Measurements from ENCODE around the gene PSMA8. TPM values are rescaled to one million over a fixed set of nuclear protein-coding genes. Genes with fewer than 3 reads are reported as not detected.
"Not testable (repeated sequence)": the region's sequence is repeated elsewhere in the genome, so short reads cannot be mapped to it uniquely, and the experiment has no call there.

Gene PSMA8
- not detected for polyA plus RNA-seq (ENCODE audit: insufficient read length in 3 of 3)
- long read RNA-seq, donor 1, partial matches to known transcripts: 118 of 118 reads
- long read RNA-seq, donor 1, other reads (novel, unspliced or antisense): 0 of 118 reads
- long read RNA-seq, donor 2: 0 reads
- long read RNA-seq, donor 3: 0 reads
- long read RNA-seq, donor 4: 0 reads
- long read RNA-seq, donor 5: 0 reads
- long read RNA-seq, donor 6: 0 reads
- long read RNA-seq, donor 7: 0 reads
- long read RNA-seq, donor 8: 0 reads
- long read RNA-seq, donor 9: 0 reads
- long read RNA-seq, donor 10: 0 reads
- long read RNA-seq, donor 11: 0 reads
- long read RNA-seq, donor 12: 0 reads
- long read RNA-seq, donor 13: 0 reads
- long read RNA-seq, donor 14: 0 reads
- long read RNA-seq, donor 15: 0 reads
- long read RNA-seq, donor 16: 0 reads

GRCh38 chr18:26133652-26134051 lies at the start of gene PSMA8:
TSS of gene PSMA8 (plus strand) at chr18:26133869. CDS start at chr18:26133966, 97 bp downstream.
- no peak for DNase-seq (ENCODE audit: extremely low read depth in 1 of 11, low read depth in 9 of 11, low spot score in 4 of 11)

GRCh38 chr18:26085056-26085455 lies 48.6 kb upstream of the PSMA8 start:
- DNase-seq (ENCODE audit: extremely low read depth in 1 of 11, low read depth in 9 of 11, low spot score in 4 of 11): no peak

- DNase-seq (ENCODE audit: extremely low read depth in 1 of 11, low read depth in 9 of 11, low spot score in 4 of 11): no peak
These were observed 46.7 kb upstream of the PSMA8 start for GRCh38 chr18:26086959-26087358.

- peak in 1 of 11 donors; percentile 1 for DNase-seq (ENCODE audit: extremely low read depth in 1 of 11, low read depth in 9 of 11, low spot score in 4 of 11)
These were observed 45.2 kb upstream of the PSMA8 start for GRCh38 chr18:26088487-26088886.

GRCh38 chr18:26089293-26090129 lies 44.2 kb upstream of the PSMA8 start:
- peak in 8 of 11 donors; percentile 7 to 24 (median 16) for DNase-seq (ENCODE audit: extremely low read depth in 1 of 11, low read depth in 9 of 11, low spot score in 4 of 11)

GRCh38 chr18:26090130-26091046 lies 43.3 kb upstream of the PSMA8 start, which contains the start of gene SS18:
TSS of gene SS18 (minus strand) at chr18:26090613. CDS start at chr18:26090569, 44 bp downstream.
- peak; percentile 85 to 96 (median 91) for DNase-seq (ENCODE audit: extremely low read depth in 1 of 11, low read depth in 9 of 11, low spot score in 4 of 11)

- no peak for DNase-seq (ENCODE audit: extremely low read depth in 1 of 11, low read depth in 9 of 11, low spot score in 4 of 11)
These were observed 42.5 kb upstream of the PSMA8 start for GRCh38 chr18:26091047-26091630.

GRCh38 chr18:26096852-26097251 lies 36.8 kb upstream of the PSMA8 start:
- DNase-seq (ENCODE audit: extremely low read depth in 1 of 11, low read depth in 9 of 11, low spot score in 4 of 11): no peak

- DNase-seq (ENCODE audit: extremely low read depth in 1 of 11, low read depth in 9 of 11, low spot score in 4 of 11): no peak
These were observed 36.1 kb upstream of the PSMA8 start for GRCh38 chr18:26097563-26097962.

- DNase-seq (ENCODE audit: extremely low read depth in 1 of 11, low read depth in 9 of 11, low spot score in 4 of 11): no peak
These were observed 30.1 kb upstream of the PSMA8 start for GRCh38 chr18:26103579-26103978.

GRCh38 chr18:26104035-26104434 lies 29.6 kb upstream of the PSMA8 start:
- no peak for DNase-seq (ENCODE audit: extremely low read depth in 1 of 11, low read depth in 9 of 11, low spot score in 4 of 11)

GRCh38 chr18:26119246-26119645 lies 14.4 kb upstream of the PSMA8 start:
- no peak for DNase-seq (ENCODE audit: extremely low read depth in 1 of 11, low read depth in 9 of 11, low spot score in 4 of 11)

- no peak for DNase-seq (ENCODE audit: extremely low read depth in 1 of 11, low read depth in 9 of 11, low spot score in 4 of 11)
These were observed 12.2 kb upstream of the PSMA8 start for GRCh38 chr18:26121476-26121875.

- DNase-seq (ENCODE audit: extremely low read depth in 1 of 11, low read depth in 9 of 11, low spot score in 4 of 11): not testable (repeated sequence)
These were observed 11.7 kb upstream of the PSMA8 start for GRCh38 chr18:26121994-26122393.

GRCh38 chr18:26127786-26128185 lies 5.9 kb upstream of the PSMA8 start:
- DNase-seq (ENCODE audit: extremely low read depth in 1 of 11, low read depth in 9 of 11, low spot score in 4 of 11): no peak

- DNase-seq (ENCODE audit: extremely low read depth in 1 of 11, low read depth in 9 of 11, low spot score in 4 of 11): not testable (repeated sequence)
These were observed 5.5 kb upstream of the PSMA8 start for GRCh38 chr18:26128192-26128591.

GRCh38 chr18:26134107-26134506 lies 438 bp downstream of the PSMA8 start:
- DNase-seq (ENCODE audit: extremely low read depth in 1 of 11, low read depth in 9 of 11, low spot score in 4 of 11): no peak

GRCh38 chr18:26135548-26135947 lies 1.9 kb downstream of the PSMA8 start:
- peak in 6 of 11 donors; percentile 20 to 59 (median 40) for DNase-seq (ENCODE audit: extremely low read depth in 1 of 11, low read depth in 9 of 11, low spot score in 4 of 11)

- no peak for DNase-seq (ENCODE audit: extremely low read depth in 1 of 11, low read depth in 9 of 11, low spot score in 4 of 11)
These were observed 23.7 kb downstream of the PSMA8 start for GRCh38 chr18:26157326-26157725.
